Measurements from ENCODE around the gene FAM110A.

Gene FAM110A

GRCh38 chr20:887137-887536 lies 53.6 kb downstream of the FAM110A start:
- no peak for DNase-seq (ENCODE audit: extremely low spot score)
- ChIA-PET POLR2A (no interaction called here), CTCF (no interaction called here)
- TF ChIP-seq SUZ12 (IDR thresholded peaks at IDR 0.05), result no peak
- no peak for TF ChIP-seq PKNOX1 (IDR thresholded peaks at IDR 0.05)
- TF ChIP-seq ZNF384 (IDR thresholded peaks at IDR 0.05), result no peak
- TF ChIP-seq FOXA1 (IDR thresholded peaks at IDR 0.05), result no peak
- TF ChIP-seq CTBP1 (IDR thresholded peaks at IDR 0.05; ENCODE audit: borderline replicate concordance), result no peak
- no peak for TF ChIP-seq LEF1 (IDR thresholded peaks at IDR 0.05; ENCODE audit: borderline replicate concordance)
- TF ChIP-seq SP1 (IDR thresholded peaks at IDR 0.05), result no peak
- no peak for TF ChIP-seq HDGF (IDR thresholded peaks at IDR 0.05; ENCODE audit: borderline replicate concordance)
- TF ChIP-seq ELF4 (IDR thresholded peaks at IDR 0.05), result no peak
- no peak for TF ChIP-seq NFRKB (IDR thresholded peaks at IDR 0.05)
- no peak for TF ChIP-seq FOXK2 (IDR thresholded peaks at IDR 0.05)
- no peak for TF ChIP-seq FOXM1 (IDR thresholded peaks at IDR 0.05; ENCODE audit: borderline replicate concordance)
- TF ChIP-seq BHLHE40 (IDR thresholded peaks at IDR 0.05; ENCODE audit: borderline replicate concordance), result no peak
- no peak for TF ChIP-seq TARDBP (IDR thresholded peaks at IDR 0.05)
- no peak for TF ChIP-seq L3MBTL2 (conservative IDR thresholded peaks at IDR 0.05)
- no peak for TF ChIP-seq ARNT (IDR thresholded peaks at IDR 0.05)

GRCh38 chr20:888057-888456 lies 54.5 kb downstream of the FAM110A start:
- ChIA-PET CTCF (no interaction called here), POLR2A (interaction anchor here (1.3 kb wide), 1 partner anchor 54 kb away, joined by 3 read pairs; the partner anchor contains the start of gene FAM110A)
- TF ChIP-seq ARNT (IDR thresholded peaks at IDR 0.05) (no peak), PKNOX1 (IDR thresholded peaks at IDR 0.05) (no peak), LEF1 (IDR thresholded peaks at IDR 0.05; ENCODE audit: borderline replicate concordance) (no peak), FOXM1 (IDR thresholded peaks at IDR 0.05; ENCODE audit: borderline replicate concordance) (no peak), TARDBP (IDR thresholded peaks at IDR 0.05) (no peak), FOXK2 (IDR thresholded peaks at IDR 0.05) (no peak), HDGF (IDR thresholded peaks at IDR 0.05; ENCODE audit: borderline replicate concordance) (no peak), L3MBTL2 (conservative IDR thresholded peaks at IDR 0.05) (no peak), NFRKB (IDR thresholded peaks at IDR 0.05) (no peak), ELF4 (IDR thresholded peaks at IDR 0.05) (no peak), CTBP1 (IDR thresholded peaks at IDR 0.05; ENCODE audit: borderline replicate concordance) (no peak), ZNF384 (IDR thresholded peaks at IDR 0.05) (no peak)
- no peak for DNase-seq (ENCODE audit: extremely low spot score)

GRCh38 chr20:889106-889505 lies 55.6 kb downstream of the FAM110A start:
- CTCF ChIA-PET, result no interaction called here
- POLR2A ChIA-PET, result interaction anchor here (1.3 kb wide), 1 partner anchor 55 kb away, joined by 3 read pairs; the partner anchor contains the start of gene FAM110A
- TF ChIP-seq BHLHE40 (IDR thresholded peaks at IDR 0.05; ENCODE audit: borderline replicate concordance) (no peak), ZNF384 (IDR thresholded peaks at IDR 0.05) (no peak), NFRKB (IDR thresholded peaks at IDR 0.05) (no peak), FOXM1 (IDR thresholded peaks at IDR 0.05; ENCODE audit: borderline replicate concordance) (no peak), HDGF (IDR thresholded peaks at IDR 0.05; ENCODE audit: borderline replicate concordance) (no peak), FOXA1 (IDR thresholded peaks at IDR 0.05) (no peak), PKNOX1 (IDR thresholded peaks at IDR 0.05) (no peak), SUZ12 (IDR thresholded peaks at IDR 0.05) (no peak), LEF1 (IDR thresholded peaks at IDR 0.05; ENCODE audit: borderline replicate concordance) (no peak)
- DNase-seq (ENCODE audit: extremely low spot score), result no peak

- CTCF ChIA-PET, result no interaction called here
- DNase-seq (ENCODE audit: extremely low spot score), result no peak
- TF ChIP-seq NFRKB (IDR thresholded peaks at IDR 0.05) (no peak), BHLHE40 (IDR thresholded peaks at IDR 0.05; ENCODE audit: borderline replicate concordance) (no peak), TARDBP (IDR thresholded peaks at IDR 0.05) (no peak), FOXM1 (IDR thresholded peaks at IDR 0.05; ENCODE audit: borderline replicate concordance) (no peak), LEF1 (IDR thresholded peaks at IDR 0.05; ENCODE audit: borderline replicate concordance) (no peak), FOXA1 (IDR thresholded peaks at IDR 0.05) (no peak), CTBP1 (IDR thresholded peaks at IDR 0.05; ENCODE audit: borderline replicate concordance) (no peak), SP1 (IDR thresholded peaks at IDR 0.05) (no peak), ZNF384 (IDR thresholded peaks at IDR 0.05) (no peak), FOXK2 (IDR thresholded peaks at IDR 0.05) (no peak), ELF4 (IDR thresholded peaks at IDR 0.05) (no peak), L3MBTL2 (conservative IDR thresholded peaks at IDR 0.05) (no peak), HDGF (IDR thresholded peaks at IDR 0.05; ENCODE audit: borderline replicate concordance) (no peak), SUZ12 (IDR thresholded peaks at IDR 0.05) (no peak), ARNT (IDR thresholded peaks at IDR 0.05) (no peak), PKNOX1 (IDR thresholded peaks at IDR 0.05) (no peak)
- POLR2A ChIA-PET, result no interaction called here
Measured at GRCh38 chr20:889932-890463, 56.5 kb downstream of the FAM110A start.

GRCh38 chr20:890666-891057 lies 57.1 kb downstream of the FAM110A start:
- DNase-seq (ENCODE audit: extremely low spot score), result no peak
- ChIA-PET CTCF (no interaction called here), POLR2A (no interaction called here)
- TF ChIP-seq FOXA1 (IDR thresholded peaks at IDR 0.05) (no peak), FOXM1 (IDR thresholded peaks at IDR 0.05; ENCODE audit: borderline replicate concordance) (no peak), PKNOX1 (IDR thresholded peaks at IDR 0.05) (no peak)

Measured in HEK293T (cell line).